ENCODE data around the gene CIB1.

Gene CIB1

DNA sequence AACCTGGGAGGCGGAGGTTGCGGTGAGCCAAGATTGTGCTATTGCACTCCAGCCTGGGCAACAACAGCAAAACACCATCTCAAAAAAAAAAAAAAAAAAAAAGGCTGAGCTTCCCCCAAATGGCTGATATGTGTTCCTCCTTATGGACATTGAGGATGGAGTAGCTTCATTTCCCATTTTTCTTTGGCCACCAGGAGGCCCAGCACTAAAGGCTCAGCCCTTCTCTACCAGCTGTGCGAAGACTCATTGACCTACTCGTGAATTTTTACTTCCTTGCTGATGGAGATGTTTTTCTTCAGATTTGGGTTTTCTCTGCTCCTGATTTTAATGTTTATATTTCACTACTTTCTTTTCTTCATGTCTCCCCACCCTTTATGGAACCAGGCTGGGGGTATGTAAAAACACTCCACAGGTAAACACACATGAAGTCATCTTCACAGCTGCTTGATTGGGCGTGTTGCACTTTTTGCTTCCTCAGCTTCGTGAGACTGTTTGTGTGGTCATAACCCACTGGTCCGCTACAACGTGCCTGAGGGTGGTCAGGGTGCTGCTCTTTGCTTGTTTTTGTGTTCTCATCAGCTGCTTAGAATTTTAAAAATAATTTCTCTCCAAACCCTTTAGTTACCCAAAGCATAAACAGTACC is 19.1 kb downstream of the CIB1 start:
- DNase-seq (ENCODE audit: low read depth), result no peak

DNA sequence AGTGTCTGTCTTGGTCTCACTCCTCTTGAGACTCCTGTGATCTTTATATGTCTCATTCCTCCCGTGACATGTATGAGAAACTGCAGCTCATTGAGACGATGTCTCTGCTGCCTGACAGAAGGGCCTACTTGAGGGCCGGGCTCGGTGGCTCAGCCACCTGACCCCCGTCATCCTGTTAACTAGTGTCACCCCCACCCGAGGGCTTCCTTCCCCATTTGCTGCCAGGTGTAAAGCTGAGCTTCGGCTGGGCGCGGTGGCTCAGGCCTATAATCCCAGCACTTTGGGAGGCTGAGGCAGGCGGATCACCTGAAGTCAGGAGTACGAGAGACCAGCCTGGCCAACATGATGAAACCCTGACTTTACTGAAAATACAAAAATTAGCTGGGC is 19.9 kb downstream of the CIB1 start:
- DNase-seq (ENCODE audit: low read depth), result no peak

DNA sequence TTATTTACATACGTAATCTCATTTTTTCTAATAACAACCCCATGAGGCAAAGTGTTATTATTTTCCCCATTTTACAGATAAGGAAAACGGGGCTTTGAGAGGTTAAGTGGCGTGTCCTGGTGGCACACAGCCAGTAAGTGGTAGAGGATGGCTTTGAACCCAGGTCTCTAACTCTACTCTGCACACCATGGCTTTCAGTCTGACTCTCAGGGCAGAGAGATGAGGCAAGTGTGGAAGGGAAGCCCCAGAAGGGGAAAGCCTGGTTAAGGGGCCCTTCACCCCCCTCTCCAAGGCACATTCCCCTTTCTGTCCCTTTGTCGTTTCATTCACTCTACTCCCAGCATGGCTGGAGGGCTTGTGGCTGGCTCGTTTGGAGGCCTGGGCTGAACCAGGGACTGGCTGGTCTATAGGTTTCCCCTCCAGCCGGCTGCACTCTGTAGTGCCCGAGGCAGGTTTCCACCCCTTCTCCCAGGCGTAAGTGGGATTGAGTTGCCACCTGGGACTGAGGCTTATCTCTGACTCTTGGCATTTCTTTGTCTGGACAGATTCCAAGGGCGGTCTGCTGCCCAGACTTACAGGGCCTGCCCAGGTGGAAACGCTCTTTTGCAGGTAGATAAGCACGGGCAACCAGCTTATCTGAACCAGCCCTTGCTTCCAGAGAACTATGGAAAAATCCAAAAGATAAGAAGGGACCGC is 20.5 kb downstream of the CIB1 start:
- DNase-seq (ENCODE audit: low read depth), result no peak

DNA sequence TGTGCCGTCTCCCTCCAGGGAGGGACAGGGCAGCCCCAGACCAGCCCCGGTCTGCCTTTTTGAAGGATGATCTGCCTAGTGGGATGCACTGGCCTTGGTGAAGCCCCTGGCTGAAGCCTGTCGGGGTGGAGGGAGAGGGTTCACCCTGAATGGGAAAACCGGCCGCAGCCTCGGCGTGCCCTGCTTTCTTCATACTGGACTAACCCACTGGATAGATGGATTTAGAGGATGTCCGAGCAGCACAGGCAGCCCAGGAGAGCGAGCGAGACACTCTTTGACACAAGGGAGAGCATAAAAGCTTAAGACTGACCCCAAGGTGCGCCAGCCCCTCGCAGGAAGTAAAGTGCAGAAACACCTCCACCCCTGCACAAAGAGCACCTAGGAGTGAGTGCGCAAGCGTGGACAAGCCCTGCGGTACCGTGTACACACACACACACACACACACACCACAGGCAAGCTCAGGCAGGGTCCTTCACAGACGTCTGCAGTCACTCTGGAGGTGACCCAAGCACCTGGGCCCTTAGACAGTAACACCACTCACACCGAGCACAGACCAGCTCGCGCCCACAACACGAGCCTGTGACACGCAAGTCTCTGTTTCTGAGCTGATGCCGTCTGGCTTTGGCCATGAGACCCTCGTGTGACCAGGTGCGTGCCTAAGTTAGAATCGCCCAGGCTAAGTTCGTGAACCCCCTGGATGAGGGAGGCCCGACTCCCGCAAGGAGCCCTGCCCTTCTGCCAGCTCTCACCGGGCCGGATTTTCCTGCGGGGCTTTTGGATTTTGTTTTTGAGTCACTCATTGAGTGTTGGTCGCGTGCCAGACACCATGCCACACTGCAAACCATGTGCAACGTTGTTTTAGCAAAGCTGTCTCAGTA is 21.3 kb downstream of the CIB1 start:
- no peak for DNase-seq (ENCODE audit: low read depth)

DNA sequence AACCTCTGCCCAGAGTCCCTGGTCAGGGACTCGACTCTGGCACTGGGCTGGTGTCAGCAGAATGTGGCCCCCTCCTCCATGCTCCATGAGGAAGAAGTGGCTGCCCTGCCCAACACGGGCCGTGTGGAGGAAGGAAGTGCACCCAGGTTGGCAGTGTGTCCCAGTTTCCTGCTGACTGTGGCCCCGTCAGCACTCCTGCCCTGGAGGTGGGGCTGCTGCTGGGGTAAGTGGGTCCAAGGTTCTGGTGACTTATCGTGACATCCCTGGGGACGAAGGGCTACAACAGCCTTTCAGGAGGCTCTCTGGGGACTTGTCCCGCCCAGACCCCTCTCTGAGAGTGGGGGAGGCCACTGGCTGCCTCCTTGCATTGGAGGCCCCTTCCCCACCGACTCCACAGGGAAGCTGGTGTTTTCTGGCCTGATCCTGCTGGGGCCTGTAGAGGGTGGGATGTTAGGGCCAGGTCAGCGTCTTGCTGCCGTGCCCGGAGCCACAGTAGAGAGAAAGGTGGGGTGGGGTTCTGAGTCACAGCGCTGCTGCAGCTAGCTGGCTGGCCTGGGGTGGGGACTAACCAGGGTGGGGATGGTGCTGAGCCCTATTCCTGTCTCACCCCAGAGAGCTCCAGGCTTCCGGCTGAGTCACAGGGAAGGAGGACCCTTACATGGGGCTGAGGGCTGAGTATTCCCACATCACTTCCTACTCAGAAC is 22.1 kb downstream of the CIB1 start:
- DNase-seq (ENCODE audit: low read depth), result no peak

DNA sequence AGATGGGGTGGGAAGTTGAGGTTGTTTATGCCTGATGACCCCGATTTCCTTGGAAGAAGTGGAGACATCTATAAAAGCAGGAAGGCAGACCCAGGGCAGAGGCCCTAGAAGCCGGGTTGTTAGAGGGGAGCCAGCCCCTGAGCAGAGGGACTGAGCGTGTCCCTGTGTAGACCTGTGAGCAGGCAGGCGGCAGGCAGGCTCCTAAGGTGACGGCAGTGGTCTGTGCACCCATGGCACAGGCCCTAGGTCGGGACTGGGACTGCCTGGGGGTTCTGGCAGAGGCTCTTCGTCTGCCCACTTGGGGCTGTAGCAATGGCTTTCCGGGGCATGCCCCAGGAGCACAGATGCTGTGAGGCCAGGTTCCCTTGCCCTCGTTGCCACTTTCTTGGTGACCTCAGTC is 22.7 kb downstream of the CIB1 start:
- no peak for DNase-seq (ENCODE audit: low read depth)

DNA sequence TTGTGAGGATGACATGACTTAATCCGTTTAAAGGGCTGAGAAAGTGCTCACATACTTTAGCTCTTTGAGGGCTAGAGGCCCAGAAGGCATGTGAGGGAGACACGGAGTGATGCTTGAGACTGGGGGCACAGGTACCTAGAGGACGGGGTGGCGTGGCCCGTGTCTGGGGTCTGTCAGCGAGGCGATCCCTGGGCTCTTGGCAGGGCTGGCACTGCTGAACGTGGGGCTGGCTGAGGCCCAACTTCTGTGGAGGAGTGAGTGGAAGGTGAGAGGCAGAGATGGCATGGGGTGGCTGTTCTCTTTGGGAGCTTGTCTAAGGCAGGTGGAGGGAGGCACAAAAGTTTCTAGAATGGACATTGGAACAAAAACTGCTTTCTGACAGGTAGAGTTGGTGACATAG is 23.1 kb downstream of the CIB1 start:
- no peak for DNase-seq (ENCODE audit: low read depth)

DNA sequence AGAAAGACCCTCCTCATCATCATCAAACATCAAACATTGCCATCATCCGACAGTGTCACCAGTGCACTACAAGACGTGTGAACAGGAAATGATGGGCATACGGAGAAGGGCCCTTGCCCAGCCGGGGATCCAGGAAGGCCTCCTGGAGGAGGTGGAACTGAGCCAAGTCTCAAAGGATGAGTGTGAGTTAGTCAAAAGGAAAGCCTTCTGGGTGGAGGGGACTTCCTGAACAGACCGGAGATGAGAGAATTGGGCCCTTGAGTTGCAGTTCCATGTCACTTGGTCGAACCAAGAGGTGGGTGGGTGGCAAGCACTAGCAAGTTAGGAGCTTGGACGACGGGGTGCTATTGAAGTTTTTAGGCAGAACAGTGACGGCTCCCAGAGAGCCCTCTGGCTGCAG is 24.1 kb downstream of the CIB1 start:
- DNase-seq (ENCODE audit: low read depth), result no peak

DNA sequence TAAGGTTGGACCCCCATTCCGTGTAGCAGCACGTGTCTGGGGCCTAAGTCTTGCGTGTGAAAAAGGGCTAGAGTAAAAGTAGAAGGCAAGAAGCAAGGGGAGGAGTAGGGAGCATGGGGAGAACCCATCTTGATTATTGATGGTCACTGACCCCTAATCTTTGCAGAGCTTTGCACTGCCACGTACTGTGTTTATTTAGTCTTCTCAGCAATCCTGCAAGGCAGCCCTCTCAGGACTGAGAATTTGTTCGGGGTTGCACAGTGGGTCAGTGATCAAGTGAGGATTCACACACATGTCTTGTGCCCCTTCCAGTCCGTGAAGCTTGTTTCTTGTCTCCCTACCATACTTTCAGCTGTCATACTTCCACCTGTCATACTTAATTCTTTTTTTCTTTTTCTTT is 25.4 kb downstream of the CIB1 start:
- no peak for DNase-seq (ENCODE audit: low read depth)

DNA sequence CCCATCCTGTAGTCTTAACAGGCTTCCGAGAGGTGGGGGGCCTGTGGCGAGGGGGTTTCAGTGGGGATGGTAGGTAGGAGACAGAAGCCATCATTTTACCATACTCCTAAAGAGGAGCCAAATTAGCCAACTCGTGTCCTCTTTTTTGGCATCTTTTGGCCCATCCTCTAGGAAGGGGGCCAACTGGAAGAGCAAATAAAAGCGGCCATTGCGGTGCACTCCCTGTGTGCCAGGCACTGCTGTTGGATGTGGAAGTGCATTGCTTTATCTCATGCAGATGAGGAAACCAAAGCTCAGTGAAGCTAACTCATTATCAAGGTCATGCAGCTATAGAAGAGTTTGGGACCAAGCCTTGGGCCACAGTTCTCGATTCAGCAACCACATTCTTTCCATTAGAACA is 26.5 kb downstream of the CIB1 start:
- no peak for DNase-seq (ENCODE audit: low read depth)

DNA sequence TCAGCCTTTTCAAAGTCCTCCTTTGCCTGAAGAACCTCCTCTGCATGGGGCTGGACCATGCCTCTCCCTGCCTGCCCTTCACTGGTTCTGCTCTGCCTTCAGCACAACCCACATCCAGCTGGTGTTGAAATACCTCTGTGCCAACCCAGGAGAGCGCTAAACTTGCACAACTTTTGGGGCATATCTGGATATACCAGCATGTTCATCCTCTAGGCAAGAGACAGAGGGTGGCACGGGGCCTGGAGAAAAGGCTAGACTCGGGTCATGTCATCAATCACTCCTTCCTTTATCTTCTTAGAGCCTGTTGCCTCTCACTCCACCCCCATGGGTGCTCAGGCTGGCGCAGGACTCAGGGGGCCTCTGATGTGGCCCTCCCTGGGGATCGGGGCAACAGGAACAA is 27.9 kb downstream of the CIB1 start:
- no peak for DNase-seq (ENCODE audit: low read depth)

DNA sequence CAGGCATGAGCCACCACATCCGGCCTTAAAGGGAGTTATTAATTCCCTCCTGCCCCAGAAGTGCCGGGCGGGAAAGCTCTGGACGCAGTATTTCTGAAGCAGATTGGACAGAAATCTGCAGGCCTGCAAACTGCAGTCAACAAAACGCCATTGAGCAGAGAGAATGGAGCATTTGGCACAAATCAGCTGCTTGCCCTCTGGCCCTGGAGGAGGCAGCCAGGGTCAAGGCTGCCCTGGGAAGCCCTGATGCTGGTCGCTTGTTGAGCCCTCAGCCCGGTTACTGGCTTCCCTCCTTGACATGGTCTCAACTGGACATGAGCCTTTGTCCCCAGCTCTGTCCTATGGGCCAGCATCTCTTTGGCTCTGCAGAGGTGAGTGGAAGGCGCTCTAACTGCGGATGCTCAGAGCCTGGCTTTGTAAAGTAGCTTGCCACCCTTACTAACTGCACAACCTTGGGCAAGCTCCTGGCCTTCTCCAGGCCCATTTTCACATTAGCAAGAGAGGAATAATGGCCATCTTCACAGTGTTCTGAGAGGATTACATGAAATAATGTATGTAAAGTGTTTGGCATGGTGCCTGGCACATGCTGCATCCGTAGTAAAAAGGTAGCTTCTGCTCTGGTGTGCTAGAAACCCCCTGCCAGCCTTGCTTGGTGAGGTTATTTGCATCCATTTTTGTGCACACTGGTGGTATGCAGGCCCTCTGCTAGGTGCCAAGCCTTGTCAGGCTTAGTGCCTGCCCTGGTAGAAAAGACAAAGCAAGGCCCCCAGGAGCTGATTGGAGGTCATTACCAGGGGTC is 28.5 kb downstream of the CIB1 start:
- no peak for DNase-seq (ENCODE audit: low read depth)

DNA sequence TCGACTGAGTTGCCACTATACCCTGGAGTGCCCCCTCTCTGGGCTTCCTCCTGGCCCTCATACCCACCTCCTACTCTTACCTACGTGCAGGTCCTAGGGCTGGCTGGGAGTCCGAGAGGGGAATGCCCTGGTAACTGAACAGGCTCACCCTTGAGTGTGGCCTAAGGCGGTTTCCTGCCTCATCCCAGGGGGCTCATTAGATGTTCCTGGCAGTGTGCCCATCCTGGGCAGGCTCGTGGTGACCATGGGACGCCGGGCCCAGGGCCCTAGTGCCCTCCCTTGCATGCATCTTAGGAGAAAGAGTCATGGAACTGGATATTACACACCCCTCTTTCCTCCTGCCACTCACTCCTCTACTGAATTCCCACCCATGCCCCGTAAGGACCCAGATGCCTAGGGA is 29.8 kb downstream of the CIB1 start:
- no peak for DNase-seq (ENCODE audit: low read depth)

DNA sequence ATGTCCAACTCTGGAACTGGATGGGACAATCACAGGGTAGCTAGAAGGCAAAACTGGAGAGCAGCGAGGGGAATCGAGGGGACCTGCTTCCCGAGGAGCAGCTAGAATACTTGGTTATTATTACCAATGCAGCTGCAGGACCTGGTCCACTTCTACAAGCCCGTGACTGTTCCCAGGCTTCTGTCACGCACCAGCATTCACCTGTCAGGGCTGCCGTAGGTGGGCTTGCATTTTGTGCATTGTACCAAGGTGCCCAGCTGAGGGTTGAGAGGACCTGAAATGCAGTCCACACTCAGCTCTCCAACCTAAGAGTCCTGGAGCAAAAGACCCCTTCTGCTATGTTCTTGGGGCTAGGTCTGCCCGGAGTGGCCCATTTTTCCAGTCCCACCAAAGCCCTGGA is 30.3 kb downstream of the CIB1 start:
- DNase-seq (ENCODE audit: low read depth), result no peak

DNA sequence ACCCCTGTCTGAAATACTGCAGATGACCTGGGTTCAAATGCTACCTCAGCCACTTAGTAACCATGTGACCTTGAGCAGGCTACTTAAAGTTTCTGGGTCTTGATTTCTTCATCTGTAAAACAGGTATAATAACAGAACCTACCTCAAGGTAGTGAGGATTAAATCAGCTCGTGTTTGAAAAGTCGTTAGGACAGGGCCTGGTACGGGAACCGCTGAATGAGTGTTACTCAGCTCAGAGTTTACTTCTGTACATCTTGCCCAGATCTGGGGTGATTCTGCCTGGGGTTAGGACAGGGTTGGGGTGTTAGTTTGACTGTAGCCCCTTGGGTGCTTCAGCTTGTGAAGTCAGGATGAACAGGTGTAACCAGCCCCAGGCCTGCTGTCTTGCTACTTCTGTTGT is 30.8 kb downstream of the CIB1 start:
- DNase-seq (ENCODE audit: low read depth), result no peak

DNA sequence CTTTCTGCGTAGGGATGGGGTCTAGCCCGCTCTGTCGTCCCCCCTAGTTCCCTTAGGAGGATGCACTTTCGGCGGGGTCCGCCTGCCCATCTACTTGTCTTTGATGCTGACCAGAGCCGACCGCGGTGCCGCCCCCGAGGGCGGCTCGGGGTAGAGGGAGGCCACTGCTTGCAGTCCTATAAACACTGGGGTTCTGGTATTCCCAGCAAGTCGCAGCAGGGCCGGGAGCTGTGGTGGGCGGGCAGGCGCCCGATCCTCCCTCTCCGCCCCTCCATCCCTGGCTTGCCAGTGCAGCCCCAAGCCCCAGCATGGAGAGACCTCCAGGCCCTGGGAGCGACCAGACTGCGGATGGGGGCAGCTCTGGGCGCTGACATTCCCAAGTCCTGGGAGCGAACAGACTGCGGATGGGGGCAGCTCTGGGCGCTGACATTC is 31.8 kb downstream of the CIB1 start:
- no peak for DNase-seq (ENCODE audit: low read depth)

DNA sequence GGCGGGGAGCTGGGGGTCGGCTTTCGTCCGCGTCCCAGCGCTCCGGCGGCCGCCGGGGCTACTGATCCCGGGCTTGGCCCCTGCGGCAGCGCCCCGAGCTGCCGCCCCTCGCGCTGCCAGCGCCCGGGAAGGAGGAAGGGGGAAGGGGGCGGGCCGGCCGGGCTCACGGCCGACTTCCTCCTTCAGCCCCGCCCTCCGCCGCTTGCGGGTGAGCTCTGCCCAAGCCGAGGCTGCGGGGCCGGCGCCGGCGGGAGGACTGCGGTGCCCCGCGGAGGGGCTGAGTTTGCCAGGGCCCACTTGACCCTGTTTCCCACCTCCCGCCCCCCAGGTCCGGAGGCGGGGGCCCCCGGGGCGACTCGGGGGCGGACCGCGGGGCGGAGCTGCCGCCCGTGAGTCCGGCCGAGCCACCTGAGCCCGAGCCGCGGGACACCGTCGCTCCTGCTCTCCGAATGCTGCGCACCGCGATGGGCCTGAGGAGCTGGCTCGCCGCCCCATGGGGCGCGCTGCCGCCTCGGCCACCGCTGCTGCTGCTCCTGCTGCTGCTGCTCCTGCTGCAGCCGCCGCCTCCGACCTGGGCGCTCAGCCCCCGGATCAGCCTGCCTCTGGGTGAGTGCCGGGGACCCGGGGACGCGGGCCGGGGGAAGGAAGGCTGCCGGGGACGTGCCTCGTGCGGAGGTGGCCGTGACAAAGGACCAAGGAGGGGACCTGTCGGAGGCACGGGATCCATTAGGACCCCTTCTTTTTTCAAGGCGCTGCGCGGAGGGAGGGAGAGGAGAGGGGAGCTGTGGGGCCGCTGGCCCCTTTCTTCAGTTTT is 32.4 kb downstream of the CIB1 start, which contains the start of gene SEMA4B:
TSS of gene SEMA4B (plus strand) at position 201 of the 814 bp plus-strand sequence. CDS start at position 450, 249 bp downstream.
- no peak for DNase-seq (ENCODE audit: low read depth)

DNA sequence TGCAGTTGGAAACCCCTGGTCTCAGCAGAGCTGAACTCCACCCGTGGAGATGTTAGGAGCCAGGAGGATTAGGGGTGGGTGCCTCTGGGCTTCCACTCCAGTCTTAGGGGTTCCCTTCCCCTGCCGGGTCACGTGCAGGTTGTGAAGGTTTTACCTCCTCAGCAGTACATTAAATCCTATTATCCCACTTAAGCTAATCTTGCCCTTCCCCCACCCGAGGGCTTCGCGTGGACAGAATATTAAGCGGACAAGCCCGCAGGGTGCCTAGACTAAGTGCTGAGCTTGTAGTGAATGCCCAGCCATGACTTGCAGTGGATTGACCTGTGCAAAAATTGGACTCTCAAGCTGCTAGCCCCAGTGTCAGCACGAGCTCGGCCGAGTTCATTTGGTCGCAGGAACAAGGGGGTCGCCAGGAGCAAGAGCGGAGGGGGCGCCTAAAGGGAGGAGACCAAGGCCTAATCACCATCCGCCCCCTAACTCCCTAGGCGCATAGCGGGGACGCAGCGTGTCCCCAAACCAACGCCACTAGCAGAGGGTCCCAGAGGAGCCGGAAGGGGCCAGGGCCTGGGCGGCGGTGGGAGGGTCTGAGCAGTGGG is 33.1 kb downstream of the CIB1 start:
- no peak for DNase-seq (ENCODE audit: low read depth)

DNA sequence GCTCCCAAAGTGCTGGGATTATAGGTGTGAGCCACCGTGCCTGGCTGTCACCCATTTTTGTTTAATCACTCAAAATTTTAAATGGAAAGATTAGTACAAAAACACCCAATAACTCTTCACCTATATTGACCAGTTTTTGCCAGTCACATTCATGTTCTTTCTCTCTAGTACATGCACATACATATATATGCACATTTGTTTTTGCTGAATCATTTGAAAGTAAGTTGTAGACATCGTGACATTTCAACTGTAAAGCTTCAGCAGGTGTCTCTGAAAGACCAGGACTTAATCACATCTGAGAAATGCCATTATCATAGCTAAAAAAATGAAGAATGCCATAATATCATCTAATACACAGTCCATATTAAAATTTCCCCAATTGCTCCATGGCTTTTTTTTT is 39.1 kb downstream of the CIB1 start:
- no peak for DNase-seq (ENCODE audit: low read depth)

All from HS-5 (cell line).